Measurements from ENCODE around the gene EXOC6.

DNA sequence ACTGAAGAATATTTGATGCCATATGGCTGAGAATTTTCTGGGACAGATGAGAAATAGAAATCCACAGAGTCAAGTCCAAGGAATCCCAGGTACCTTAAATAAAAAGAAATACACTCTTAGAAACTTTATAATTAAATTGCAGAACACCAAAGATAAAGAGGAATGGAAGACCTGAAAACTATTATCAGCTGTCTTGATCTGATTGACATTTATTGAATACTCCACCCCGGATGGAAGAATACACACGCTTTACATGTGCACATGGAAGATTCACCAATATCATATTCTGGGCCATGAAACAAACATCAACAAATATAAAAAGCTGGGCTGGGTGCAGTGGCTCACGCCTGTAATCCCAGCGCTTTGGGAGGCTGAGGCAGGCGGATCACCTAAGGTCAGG is 81.6 kb downstream of the EXOC6 start:
- TF ChIP-seq CTCF (IDR thresholded peaks at IDR 0.05; ENCODE audit: low read depth, low read length, poor library complexity, severe bottlenecking) (no peak), EZH2phosphoT487 (IDR thresholded peaks at IDR 0.05; ENCODE audit: borderline replicate concordance, low read length) (no peak)

Data from DOHH2 (cell line).